ENCODE results near the gene PLA2G4B.

Gene PLA2G4B

DNA sequence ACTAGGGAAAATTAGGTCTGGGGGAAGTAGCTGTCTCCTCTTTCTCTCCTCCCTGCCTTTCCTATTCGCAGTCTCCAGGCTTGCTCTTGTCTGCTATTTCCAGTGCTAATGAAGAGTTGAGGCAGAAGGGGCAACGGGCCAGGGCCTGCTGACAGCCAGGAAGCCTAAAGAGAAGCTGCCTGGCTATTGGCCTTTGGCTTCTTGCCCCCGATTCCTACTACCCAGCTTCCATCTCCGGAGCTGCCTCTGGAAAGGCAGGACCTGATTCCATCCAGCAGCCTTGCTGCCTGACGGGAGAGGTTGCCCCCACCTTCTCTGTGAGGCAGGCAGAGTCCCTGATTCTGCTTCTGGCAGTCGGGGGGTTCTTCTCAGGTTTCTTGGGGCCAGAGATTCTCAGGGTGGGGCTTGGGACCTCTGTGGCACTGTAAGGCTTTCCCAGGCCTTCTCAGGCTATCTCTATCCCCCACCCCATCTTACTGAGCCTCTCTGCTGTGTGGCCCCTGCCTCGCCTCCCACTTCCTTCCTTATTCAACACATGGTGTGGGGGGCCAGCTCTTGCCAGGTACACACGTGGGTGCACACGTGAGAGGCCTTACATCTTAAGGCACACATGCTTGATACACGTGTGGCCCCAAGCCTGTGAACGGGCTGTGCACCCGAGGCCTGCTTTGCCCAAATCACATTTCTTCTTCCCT lies 29.0 kb upstream of the PLA2G4B start:
- no peak for DNase-seq

DNA sequence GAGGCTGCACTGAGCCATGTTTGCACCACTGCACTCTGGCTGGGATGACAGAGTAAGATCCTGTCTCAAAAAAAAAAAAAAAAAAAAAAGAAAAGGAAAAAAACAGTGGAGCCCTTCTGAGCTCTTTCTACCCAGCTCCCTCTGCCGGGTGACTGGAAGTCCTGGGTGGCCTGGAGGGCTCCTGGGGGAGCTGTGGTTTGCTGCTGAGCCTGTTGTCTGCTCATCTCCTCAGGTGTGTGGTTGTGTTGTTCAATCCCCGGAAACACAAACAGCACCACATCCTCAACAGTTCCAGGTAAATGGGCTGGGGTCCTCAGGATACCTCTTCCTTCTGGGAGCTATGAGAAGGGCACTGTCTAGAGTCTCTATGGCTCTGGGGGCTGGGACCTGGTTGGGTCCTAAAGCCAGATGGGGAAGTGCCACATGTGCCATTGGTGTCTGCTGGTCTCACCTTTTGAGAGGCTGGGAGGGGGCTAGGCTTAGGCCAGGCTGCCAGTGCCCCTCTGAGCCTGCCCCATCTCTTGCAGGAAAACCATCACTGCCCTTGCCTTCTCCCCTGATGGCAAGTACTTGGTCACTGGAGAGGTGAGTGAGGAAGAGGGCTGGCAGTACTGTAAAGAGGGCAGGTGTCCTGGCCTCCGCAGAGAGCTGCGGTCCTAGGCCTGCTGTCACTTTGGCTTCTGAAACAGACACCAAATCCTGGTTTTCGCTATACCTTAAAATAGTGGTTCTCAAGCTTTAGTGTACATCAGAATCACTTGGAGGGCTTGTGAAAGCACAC lies 27.8 kb upstream of the PLA2G4B start:
- DNase-seq = no peak

DNA sequence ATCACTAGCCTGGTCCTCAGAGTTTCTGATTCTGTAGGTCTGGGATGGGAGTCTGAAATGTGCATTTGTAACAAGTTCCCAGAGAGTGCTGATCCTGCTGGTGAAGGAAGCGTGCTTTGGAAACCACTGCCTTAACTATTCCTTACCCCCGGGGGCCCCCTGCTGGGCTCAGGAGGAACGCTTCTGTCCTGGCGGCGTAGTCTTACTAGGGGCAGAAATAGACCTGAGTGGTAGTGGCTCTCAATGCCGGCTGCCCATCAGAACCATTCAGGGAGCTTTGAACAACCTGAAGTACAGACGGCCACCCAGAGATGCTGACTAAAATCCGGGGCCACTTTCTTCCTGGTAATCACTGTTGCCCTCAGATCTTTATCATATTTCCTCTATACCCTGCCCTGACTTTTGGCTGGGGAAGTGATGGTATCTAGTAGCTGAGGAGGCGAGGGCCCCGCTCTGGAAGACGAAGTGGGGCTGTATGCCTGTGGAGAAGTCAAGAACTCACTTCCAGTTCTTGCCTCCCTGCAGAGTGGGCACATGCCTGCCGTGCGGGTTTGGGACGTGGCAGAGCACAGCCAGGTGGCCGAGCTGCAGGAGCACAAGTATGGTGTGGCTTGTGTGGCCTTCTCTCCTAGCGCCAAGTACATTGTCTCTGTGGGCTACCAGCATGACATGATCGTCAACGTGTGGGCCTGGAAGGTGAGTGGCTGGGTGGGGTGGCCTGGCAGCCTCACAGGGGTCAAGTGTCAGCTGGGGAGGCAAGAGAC lies 27.0 kb upstream of the PLA2G4B start:
- no peak for DNase-seq

DNA sequence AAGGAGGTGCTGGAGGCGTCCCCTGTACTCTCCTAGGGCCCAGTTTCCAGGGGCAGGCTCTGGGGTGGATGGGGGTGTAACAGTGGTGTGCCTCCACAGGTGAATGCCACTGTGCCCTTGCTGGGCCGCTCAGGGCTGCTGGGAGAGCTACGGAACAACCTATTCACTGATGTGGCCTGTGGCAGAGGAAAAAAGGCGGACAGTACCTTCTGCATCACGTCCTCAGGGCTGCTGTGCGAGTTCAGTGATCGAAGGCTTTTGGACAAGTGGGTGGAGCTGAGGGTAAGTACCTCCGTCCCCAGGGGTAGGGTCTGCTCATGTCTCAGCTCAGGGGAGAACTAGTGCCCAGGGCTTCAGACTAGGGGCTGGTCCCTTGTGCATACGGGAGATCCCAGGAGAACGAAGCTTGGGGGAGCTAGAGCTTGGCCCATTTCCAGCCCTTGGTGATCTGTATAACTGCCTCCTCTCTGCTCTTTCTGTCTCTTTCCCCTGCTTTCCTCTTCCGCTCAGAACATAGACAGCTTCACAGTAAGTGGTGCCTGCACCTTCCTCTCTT lies 25.7 kb upstream of the PLA2G4B start:
- no peak for DNase-seq

DNA sequence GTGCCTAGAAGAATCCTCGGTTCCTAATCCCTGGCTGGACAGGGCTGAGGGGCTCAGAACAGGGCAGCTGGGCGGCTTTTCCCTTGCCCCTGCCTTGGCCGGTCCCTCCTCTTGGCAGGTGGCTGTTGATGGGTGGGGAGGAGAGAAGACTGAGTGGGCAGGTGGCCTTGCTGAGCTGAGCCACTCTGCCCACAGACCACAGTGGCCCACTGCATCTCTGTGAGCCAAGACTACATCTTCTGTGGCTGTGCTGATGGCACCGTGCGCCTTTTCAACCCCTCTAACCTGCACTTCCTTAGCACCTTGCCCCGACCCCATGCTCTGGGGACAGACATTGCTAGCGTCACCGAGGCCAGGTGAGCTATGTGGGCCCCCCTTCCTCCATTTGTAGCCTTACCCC lies 25.2 kb upstream of the PLA2G4B start:
- DNase-seq = no peak

DNA sequence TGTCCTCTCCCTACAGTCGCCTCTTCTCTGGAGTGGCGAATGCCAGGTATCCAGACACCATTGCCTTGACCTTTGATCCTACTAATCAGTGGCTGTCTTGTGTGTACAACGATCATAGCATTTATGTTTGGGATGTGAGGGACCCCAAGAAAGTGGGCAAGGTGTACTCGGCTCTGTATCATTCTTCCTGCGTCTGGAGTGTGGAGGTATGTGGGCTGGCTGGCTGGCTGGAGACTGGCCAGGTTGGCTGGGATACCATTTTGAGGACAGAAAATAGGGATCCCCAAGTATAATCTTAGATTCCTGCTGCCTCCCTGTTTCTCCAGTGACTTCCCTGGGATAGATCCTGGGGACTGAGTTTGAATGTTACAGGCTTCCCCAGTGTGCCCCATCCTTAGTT lies 24.1 kb upstream of the PLA2G4B start:
- DNase-seq = no peak

DNA sequence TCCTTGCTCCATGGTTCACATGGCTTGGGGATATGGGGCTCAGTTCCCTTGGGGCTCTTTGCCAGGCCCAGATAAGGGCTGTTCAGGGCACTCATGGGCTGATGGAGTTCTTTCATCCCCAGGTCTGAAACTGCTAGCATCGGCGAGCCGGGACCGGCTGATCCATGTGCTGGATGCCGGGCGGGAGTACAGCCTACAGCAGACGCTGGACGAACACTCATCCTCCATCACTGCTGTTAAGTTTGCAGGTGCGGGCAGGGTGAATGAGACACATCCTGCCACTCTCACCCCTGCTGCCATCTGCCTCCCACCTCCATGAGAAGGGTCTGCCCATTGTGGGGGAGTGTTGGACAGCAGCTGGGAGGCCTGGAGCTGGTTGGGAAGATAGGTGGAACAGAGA lies 21.9 kb upstream of the PLA2G4B start:
- no peak for DNase-seq

DNA sequence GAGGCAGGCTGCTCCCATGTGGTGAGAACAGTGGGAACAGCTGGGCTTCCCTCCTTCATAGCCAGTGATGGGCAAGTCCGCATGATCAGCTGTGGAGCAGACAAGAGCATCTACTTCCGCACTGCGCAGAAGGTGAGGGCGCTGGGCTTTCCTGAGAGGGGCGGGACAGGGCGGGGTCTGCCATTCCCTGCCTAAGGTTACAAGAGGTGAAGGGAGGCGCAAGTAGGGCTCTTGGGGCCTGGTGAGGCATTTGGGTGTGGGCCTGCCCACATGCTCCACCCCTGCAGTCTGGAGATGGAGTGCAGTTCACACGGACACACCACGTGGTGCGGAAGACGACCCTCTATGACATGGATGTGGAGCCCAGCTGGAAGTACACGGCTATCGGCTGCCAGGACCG lies 21.3 kb upstream of the PLA2G4B start:
- no peak for DNase-seq

DNA sequence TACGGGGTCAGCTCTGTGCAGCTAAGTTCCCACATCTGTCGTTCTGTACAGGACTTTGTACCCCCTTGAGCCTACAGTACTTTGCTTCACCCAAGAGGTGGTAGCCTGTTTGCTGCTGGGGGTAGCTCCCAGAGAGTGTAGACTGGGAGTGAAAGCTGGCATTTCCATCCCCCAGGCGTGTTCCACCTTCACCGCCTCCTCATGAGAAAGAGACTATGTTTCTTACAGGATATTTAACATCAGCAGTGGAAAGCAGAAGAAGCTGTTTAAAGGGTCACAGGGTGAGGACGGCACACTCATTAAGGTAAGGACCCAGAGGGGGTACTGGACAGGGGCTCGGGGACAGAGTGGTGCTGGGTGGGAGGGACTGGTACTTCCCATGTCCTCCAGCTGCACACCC lies 20.9 kb upstream of the PLA2G4B start:
- DNase-seq = no peak

DNA sequence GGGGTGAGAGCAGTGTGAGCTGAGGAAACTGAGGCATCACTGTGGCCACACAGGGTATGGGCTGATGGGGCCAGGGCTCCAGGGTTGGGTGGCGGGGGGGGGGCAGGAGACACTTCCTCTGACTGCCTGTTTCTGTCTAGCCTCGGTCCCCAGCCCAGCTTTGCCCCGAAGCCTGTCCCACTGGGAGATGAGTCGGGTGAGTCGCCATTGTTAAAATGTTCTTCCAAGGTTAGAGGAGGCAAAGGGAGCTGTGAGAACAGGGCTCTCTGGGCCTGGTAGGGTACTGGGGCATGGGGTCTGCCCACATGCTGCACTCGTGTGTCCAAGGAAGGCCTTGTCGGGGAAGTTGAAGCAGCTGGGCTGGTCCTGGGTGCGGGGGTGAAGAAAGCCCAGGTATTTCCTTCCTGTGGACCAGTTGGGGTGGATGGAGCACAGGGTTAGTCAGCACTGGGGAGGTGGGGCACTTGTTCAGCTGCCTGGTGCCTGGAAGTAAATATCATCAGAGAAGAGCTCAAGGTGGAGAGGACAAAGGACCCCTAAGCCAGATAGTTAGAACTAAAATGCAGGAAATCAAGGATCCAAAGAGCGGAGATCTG lies 19.1 kb upstream of the PLA2G4B start:
- DNase-seq = no peak

DNA sequence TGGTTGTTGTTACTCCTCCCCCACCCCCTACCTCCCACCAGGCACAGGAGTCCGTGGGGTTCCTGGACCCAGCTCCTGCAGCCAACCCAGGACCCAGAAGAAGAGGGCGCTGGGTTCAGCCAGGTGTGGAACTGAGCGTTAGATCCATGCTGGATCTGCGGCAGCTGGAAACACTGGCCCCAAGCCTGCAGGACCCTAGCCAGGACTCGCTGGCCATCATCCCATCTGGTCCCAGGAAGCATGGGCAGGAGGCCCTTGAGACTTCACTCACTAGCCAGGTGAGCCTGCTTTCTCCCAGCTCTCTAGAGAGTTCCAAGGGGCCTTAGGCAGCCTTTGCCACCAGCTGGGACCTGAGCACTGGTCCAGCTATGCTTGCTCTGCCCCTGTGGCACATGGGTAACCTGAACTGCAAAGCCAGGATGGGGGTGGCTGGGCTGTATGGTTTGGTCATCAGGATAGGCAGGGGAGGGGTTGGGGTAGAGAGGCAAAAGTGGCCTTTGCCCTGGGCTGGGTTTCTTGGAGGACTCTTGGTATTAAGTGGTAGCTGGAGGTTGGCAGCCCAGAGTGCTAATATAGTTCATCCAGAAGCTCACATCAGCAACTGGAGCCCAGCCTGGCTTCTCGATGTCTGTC lies 17.7 kb upstream of the PLA2G4B start:
- DNase-seq = no peak

DNA sequence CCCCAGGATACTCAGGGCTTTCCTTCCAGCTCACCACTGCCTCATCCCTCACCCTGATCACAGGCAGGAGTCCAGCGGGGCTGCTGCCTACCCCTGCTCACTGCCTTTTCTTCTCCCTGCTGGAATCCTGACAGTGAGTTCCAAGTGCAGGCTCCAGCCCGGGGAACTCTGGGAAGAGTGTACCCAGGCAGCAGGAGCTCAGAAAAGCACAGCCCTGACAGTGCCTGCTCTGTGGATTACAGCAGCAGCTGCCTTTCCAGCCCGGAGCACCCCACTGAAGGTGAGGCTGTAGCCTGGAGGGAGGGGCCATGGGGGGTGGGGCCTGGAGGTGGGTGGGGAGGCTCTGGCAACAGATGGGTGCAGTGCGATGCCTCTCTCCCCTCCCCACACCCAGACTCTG lies 16.8 kb upstream of the PLA2G4B start:
- no peak for DNase-seq

DNA sequence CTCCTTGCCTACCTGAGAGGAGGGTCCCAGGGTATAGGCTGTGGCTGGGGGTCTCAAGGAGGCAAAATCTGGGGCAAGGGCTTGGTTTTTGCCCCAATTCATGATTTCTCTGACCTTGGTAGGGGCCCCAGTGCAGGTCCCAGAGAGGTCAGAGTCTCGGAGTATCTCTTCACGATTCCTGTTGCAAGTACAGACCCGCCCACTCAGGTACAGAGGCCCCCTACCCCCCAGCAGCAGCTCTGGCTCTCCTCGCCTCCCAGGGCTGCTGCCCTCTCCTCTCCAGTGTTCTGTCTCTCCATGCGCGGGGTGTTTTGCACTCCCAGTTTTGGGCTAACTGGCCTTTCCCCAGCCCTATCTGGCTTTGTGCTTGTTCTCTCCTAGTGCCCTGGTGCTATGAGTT lies 16.2 kb upstream of the PLA2G4B start:
- no peak for DNase-seq

DNA sequence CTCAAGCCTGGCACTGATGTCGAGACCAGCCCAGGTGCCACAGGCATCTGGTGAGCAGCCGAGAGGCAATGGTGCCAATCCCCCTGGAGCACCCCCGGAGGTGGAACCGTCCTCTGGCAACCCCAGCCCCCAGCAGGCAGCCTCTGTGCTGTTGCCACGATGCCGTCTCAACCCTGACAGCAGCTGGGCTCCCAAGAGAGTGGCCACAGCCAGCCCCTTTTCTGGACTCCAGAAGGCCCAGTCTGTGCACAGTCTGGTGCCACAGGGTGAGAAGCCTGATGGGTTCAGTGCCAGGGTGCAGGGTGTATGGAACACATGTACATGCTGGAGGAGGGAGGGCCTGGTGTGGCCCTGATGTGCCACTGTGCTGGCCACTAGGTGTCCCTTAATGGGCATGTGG lies 15.7 kb upstream of the PLA2G4B start:
- no peak for DNase-seq

DNA sequence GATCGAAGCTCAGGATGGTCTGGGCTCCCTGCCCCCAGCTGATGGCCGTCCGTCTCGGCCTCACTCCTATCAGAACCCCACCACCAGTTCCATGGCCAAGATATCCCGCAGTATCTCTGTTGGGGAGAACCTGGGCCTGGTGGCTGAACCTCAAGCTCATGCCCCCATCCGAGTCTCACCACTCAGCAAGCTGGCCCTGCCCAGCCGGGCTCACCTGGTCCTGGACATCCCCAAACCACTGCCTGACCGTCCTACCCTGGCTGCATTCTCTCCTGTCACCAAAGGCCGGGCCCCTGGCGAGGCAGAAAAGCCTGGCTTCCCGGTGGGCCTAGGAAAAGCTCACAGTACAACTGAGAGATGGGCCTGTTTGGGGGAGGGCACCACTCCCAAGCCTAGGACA lies 15.1 kb upstream of the PLA2G4B start:
- DNase-seq = no peak

DNA sequence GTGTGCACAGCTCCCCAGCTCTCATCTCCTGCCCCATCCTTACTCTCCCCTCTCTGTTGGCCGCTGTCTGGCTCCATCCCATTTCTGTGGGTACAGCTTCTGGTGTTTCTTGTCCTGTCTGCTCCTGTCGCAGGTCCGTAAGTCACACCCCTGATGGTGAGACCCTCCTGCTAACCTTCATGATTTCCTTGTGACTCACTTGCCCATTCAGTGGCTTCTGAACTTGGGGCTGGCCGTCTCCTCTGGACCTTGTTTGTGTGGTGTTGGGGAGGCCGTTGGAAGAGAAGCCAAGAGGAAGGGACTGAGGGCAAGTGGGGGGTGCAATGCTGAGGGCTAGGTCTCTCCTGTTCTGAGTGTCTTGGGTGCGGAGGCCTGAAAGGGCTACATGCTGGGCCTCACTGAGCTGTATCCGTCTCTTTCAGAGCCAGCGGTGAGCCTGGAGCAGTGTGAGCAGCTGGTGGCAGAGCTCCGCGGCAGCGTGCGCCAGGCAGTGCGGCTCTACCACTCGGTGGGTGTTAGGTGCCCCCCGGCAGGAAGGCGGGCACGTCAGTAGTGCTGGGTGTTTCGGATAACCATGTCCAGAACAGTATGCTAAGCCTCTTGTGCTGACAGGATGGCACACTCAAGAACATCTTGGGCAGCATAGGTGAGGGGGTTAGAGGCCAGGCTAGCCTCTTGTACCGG lies 14.4 kb upstream of the PLA2G4B start:
- DNase-seq = no peak

DNA sequence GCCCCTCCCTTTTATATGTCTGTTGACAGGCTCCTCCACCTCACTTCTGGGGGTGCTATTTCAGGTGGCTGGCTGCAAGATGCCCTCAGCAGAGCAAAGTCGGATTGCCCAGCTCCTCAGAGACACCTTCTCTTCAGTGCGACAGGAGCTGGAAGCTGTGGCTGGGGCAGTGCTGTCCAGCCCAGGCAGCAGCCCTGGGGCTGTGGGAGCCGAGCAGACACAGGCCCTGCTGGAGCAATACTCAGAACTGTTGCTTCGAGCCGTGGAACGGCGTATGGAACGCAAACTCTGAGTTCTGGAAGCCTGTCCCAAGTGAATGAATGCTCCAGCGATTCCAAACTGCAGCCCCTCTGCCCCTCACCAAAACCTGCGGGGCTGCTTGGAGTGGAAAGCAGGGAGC lies 13.5 kb upstream of the PLA2G4B start:
- DNase-seq = no peak

DNA sequence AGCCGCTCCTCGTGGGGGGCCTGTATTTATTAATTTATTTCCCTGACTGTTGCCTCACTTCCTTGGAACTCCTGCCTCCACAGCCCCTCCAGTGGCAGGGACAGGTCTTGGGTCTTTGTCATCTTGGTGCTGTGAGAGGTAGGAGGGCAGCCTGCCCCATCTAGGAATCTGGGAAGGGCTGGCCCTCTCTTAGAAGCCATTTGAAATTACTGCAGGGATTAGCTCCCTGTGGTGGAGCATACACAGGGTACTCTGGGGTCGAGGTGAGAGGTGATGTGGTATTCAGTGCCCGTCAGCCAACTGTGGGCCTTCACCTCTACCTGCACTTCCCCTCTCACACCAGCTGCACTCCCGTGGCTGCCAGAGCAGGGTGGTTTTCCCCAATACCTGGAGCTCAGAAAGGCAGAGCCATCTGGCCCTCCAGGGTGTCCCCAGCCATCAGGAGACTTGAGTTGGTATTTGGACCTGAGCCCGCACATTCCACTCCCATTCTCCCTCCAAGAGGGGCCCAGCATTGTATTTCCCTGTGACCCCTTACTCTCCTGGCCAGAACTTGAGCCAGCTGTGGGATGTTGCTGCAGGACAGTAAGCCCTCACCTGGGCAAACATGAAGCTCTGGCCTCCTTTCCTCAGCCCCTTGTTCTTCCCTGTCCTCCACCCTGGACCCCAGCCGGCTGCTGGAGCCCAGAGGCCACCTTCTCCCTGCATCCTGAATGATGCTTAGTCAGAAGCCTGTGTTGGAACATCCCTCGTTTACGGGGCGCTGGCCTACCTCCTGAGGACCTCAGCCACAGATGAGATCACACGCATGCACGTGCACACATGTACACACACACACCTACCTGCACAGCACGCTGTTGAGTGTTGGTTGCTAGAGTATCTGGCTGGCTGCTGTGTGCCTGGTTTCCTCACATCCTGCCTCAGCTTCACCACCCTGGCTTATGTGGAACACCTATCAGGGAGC lies 12.8 kb upstream of the PLA2G4B start:
- DNase-seq = no peak

DNA sequence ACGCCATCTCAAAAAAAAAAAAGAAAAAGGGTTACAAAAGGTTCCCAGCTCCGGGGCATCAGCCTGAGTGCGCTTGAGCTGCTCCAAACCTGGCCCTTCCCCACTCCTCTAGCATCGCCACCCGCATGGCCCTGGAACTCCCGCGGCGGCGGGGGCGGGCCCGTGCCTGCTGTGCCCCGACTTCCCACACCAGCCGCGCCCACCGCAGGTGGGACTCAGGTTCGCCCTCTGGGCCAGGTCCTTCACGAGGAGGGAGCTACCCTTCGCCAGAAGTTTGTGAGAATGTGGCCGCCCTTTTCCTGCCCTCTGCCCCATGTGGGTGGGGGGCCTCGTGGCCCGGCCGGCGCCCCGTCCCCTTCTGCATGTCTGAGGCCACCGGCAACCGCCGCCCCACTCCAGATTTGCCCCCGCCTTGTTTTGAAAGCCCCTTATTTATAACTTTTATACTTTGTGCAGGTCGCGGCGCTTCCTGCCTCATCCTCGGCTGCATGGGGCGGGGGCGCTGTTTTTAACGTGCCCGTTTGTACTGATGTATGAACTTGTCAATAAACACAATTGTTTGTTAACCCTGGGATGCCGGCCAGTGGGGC lies 11.3 kb upstream of the PLA2G4B start:
- DNase-seq = no peak

All from NCI-H2081 treated with DMSO at 0.1 percent for 48 hours (cell line).